Adrenal gland (tissue), 5 donors: ENCODE results near the gene RAB14.

ENCODE experiments used
- POLR2A ChIP-seq, 2 donors: fragments of 450-650 bp; IDR thresholded peaks; one replicate each; pipeline ENCODE4 v1.6.1; 2017; ENCODE audit warnings: antibody characterized with exemption in 2 of 2, mild to moderate bottlenecking in 2 of 2, moderate library complexity in 1 of 2
- TF ChIP-seq, protein P1 (sequence below), 6 experiments: fragments of 450-650 bp in 4 of 6; fragments of 200-600 bp in 2 of 6; sonication (generic) in 1 of 6; IDR thresholded peaks; 1 replicate in 5 of 6; 2 replicates in 1 of 6; pipeline versions ENCODE4 v1.5.1 to v1.8.0; 2016 to 2021; ENCODE audit warnings: antibody characterized with exemption in 6 of 6, mild to moderate bottlenecking in 2 of 6, moderate library complexity in 1 of 6
- donor health status: DM: no; HTN: no; CAD: no.

- TF ChIP-seq POLR2A (IDR thresholded peaks at IDR 0.05): no peak
- TF ChIP-seq, protein P1, sequence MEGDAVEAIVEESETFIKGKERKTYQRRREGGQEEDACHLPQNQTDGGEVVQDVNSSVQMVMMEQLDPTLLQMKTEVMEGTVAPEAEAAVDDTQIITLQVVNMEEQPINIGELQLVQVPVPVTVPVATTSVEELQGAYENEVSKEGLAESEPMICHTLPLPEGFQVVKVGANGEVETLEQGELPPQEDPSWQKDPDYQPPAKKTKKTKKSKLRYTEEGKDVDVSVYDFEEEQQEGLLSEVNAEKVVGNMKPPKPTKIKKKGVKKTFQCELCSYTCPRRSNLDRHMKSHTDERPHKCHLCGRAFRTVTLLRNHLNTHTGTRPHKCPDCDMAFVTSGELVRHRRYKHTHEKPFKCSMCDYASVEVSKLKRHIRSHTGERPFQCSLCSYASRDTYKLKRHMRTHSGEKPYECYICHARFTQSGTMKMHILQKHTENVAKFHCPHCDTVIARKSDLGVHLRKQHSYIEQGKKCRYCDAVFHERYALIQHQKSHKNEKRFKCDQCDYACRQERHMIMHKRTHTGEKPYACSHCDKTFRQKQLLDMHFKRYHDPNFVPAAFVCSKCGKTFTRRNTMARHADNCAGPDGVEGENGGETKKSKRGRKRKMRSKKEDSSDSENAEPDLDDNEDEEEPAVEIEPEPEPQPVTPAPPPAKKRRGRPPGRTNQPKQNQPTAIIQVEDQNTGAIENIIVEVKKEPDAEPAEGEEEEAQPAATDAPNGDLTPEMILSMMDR (IDR thresholded peaks at IDR 0.05): no peak
Measured at GRCh38 chr9:121242959-121243346, 41.3 kb upstream of the RAB14 start.
